GM19099 (cell line): Measurements from ENCODE around the gene FBXO28.
A peak's percentile ranks its signal among the peaks of the same experiment; 100 is the strongest.

Experiments used
- POLR2A ChIP-seq: IDR thresholded peaks from 3 replicates; pipeline ENCODE4 v1.6.1; 2011; ENCODE audit warnings: low read depth; ENCODE audit not compliant: insufficient read length; ENCODE audit errors: extremely low read depth

Gene FBXO28

GRCh38 chr1:224169718-224170270, 55.9 kb downstream of the FBXO28 start:
- no peak for TF ChIP-seq POLR2A

GRCh38 chr1:224170343-224170742, 56.4 kb downstream of the FBXO28 start:
- no peak for TF ChIP-seq POLR2A

- no peak for TF ChIP-seq POLR2A
Observed at GRCh38 chr1:224170748-224171478, 57.0 kb downstream of the FBXO28 start.

GRCh38 chr1:224172229-224172628, 58.3 kb downstream of the FBXO28 start:
- TF ChIP-seq POLR2A = no peak

GRCh38 chr1:224173523-224173922, 59.6 kb downstream of the FBXO28 start:
- TF ChIP-seq POLR2A = no peak

- TF ChIP-seq POLR2A = no peak
Observed at GRCh38 chr1:224175617-224176016, 61.7 kb downstream of the FBXO28 start.

GRCh38 chr1:224177356-224177999, 63.6 kb downstream of the FBXO28 start:
- no peak for TF ChIP-seq POLR2A

GRCh38 chr1:224178894-224179293, 65.0 kb downstream of the FBXO28 start:
- TF ChIP-seq POLR2A = no peak

GRCh38 chr1:224180783-224181452, 67.0 kb downstream of the FBXO28 start:
- TF ChIP-seq POLR2A = no peak

- TF ChIP-seq POLR2A = no peak
Observed at GRCh38 chr1:224181453-224181810, 67.5 kb downstream of the FBXO28 start.

GRCh38 chr1:224182057-224182865, 68.3 kb downstream of the FBXO28 start:
- TF ChIP-seq POLR2A = no peak

- TF ChIP-seq POLR2A = peak; percentile 85
Observed at GRCh38 chr1:224182866-224183590, 69.1 kb downstream of the FBXO28 start, which contains the start of gene DEGS1. TSS of gene DEGS1 (plus strand) at chr1:224183240. CDS start at chr1:224183337, 97 bp downstream.

- peak; percentile 58 for TF ChIP-seq POLR2A
Observed at GRCh38 chr1:224183591-224184312, 69.8 kb downstream of the FBXO28 start.
